ENCODE results near the gene EVA1C. TPM values are rescaled to one million over a fixed set of nuclear protein-coding genes. Genes with fewer than 3 reads are reported as not detected.
A peak's percentile ranks its signal among the peaks of the same experiment; 100 is the strongest.

The EVA1C gene
- total and polyA plus RNA-seq, 2 experiments from 2014 or later: 2.2 to 3.4 TPM

DNA sequence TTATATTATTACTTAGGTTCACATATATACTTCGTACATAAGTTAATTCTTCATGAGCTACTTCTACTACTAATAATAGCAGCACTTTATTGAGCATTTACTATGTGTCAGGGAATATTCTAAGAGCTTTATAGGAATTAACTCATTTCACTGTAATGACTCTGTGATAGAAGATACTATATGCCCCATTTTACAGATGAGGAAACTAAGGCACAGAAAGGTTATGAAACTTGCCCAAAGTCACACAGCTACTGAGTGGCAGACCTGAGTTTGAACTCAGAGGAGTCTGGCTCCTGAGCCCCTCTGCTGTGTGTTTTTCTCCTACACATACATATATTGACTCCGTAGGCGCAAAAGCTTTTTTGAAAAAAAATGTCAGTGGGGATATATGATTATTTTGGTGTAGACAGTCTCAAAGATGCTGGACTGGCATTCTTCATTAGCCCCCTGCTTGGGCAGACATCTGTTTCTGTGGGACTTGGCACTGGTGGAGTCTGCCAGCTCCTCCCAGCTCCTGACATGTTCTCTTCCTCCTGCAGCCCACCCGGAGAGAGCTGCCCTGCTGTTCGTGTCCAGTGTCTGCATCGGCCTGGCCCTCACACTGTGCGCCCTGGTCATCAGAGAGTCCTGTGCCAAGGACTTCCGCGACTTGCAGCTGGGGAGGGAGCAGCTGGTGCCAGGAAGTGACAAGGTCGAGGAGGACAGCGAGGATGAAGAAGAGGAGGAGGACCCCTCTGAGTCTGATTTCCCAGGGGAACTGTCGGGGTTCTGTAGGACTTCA, 102.0 kb downstream of the EVA1C start:
- no peaks in the 10 kb centered on the region for H3K4me1 ChIP-seq (ENCODE audit: insufficient read depth)
- no peak overlapping the region for H3K4me2 ChIP-seq
- no peak overlapping the region for H3K27ac ChIP-seq
- no peaks in the 10 kb centered on the region for H3K36me3 ChIP-seq (replicated peaks; ENCODE audit: insufficient read depth, low read depth)
- no peaks in the 10 kb centered on the region for H3K9me3 ChIP-seq (ENCODE audit: low read depth)
- no peak for DNase-seq (ENCODE audit: low spot score)
- H3K9me2 ChIP-seq (replicated peaks; ENCODE audit: insufficient read depth): no peaks in the 10 kb centered on the region
- no peak overlapping the region for H2AFZ ChIP-seq
- H4K20me1 ChIP-seq (ENCODE audit: insufficient read depth, poor library complexity, severe bottlenecking): no peaks in the 10 kb centered on the region
- H3K27me3 ChIP-seq: no peaks in the 10 kb centered on the region
- no peaks in the 10 kb centered on the region for H3K79me2 ChIP-seq
- WGBS (ENCODE audit: low lambda C conversion rate, missing lambda C conversion rate): 82% methylated on average over 12 of the region's 12 CpGs
- TF ChIP-seq, protein P1, sequence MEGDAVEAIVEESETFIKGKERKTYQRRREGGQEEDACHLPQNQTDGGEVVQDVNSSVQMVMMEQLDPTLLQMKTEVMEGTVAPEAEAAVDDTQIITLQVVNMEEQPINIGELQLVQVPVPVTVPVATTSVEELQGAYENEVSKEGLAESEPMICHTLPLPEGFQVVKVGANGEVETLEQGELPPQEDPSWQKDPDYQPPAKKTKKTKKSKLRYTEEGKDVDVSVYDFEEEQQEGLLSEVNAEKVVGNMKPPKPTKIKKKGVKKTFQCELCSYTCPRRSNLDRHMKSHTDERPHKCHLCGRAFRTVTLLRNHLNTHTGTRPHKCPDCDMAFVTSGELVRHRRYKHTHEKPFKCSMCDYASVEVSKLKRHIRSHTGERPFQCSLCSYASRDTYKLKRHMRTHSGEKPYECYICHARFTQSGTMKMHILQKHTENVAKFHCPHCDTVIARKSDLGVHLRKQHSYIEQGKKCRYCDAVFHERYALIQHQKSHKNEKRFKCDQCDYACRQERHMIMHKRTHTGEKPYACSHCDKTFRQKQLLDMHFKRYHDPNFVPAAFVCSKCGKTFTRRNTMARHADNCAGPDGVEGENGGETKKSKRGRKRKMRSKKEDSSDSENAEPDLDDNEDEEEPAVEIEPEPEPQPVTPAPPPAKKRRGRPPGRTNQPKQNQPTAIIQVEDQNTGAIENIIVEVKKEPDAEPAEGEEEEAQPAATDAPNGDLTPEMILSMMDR (IDR thresholded peaks at IDR 0.05; ENCODE audit: poor library complexity): no peak
- no peak for TF ChIP-seq EZH2 (IDR thresholded peaks at IDR 0.05; ENCODE audit: borderline replicate concordance)
- TF ChIP-seq EZH2phosphoT487 (IDR thresholded peaks at IDR 0.05; ENCODE audit: low read depth, severe bottlenecking, unreplicated experiment): no peak
- H3K4me3 ChIP-seq: no peak overlapping the region

DNA sequence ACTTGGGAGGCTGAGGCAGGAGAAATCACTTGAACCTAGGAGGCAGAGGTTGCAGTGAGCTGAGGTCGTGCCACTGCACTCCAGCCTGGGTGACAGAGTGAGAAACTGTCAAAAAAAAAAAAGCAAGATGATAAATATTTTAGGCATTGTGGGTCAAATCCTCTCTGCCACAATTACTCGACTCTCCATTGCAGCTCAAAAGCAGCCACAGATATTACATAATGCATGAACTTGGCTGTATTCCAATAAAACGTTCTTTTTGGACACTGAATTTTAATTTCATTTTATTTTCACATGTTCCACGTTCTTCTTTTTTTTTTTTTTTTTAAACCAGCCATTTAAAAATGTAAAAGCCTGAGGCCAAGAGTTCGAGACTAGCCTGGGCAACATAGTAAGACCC, 103.4 kb downstream of the EVA1C start:
- no peak for TF ChIP-seq EZH2 (IDR thresholded peaks at IDR 0.05; ENCODE audit: borderline replicate concordance)
- TF ChIP-seq, protein P1 (IDR thresholded peaks at IDR 0.05; ENCODE audit: poor library complexity): no peak
- no peak for TF ChIP-seq EZH2phosphoT487 (IDR thresholded peaks at IDR 0.05; ENCODE audit: low read depth, severe bottlenecking, unreplicated experiment)
- Histone ChIP-seq H3K27ac (no peak overlapping the region), H2AFZ (no peak overlapping the region), H3K27me3 (no peaks in the 10 kb centered on the region), H3K36me3 (replicated peaks; ENCODE audit: insufficient read depth, low read depth) (no peaks in the 10 kb centered on the region), H3K4me3 (no peak overlapping the region), H3K4me1 (ENCODE audit: insufficient read depth) (no peaks in the 10 kb centered on the region), H3K4me2 (no peak overlapping the region), H3K9me2 (replicated peaks; ENCODE audit: insufficient read depth) (no peaks in the 10 kb centered on the region), H3K9me3 (ENCODE audit: low read depth) (no peaks in the 10 kb centered on the region), H3K79me2 (no peaks in the 10 kb centered on the region), H4K20me1 (ENCODE audit: insufficient read depth, poor library complexity, severe bottlenecking) (no peaks in the 10 kb centered on the region)
- whole genome bisulfite sequencing (ENCODE audit: low lambda C conversion rate, missing lambda C conversion rate): 80% methylated on average over 5 of the region's 5 CpGs
- no peak for DNase-seq (ENCODE audit: low spot score)

DNA sequence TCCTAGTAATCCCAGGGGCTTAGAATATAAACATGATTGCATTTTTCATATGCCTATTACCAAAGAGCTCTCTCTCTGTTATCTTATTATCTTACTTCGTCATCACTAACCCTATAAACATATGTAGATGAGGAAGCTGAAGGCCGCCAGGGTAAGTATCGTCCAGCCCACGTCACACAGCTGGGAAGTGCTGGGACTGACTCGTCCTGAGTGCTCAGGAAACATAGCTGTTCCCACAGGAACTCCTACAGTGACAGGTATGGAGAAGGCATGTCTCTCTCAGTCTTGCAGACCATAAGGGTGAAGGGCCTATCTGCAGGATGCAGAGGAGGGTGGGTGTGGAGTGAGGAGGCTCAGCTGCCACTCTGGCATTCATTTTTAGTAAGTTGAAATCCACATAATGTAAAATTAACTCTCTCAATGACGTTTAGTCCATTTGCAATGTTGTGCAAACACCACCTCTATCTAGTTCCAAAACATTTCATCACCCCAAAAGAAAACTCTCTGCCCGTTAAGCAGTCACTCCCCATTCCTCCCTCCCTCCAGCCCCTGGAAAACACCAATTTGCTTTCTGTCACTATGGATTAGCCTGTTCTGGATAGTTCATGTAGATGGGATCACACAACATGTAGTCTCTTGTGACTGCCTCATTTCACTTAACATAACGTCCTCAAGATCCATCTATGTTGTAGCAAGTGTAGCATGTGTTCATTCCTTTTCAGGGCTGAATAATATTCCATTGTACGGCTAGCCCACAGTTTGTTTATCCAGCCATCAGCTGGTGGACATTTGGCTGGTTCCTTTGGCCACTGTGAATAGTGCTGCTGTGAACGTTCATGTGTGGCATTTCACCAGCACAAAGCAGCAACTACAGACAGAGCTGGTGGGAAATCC, 104.5 kb downstream of the EVA1C start:
- WGBS (ENCODE audit: low lambda C conversion rate, missing lambda C conversion rate): 57% methylated on average over 10 of the region's 10 CpGs
- no peak overlapping the region for H2AFZ ChIP-seq

More for the DNA sequence above, 104.5 kb downstream of the EVA1C start:
- TF ChIP-seq EZH2phosphoT487 (IDR thresholded peaks at IDR 0.05; ENCODE audit: low read depth, severe bottlenecking, unreplicated experiment) (no peak), EZH2 (IDR thresholded peaks at IDR 0.05; ENCODE audit: borderline replicate concordance) (no peak)
- TF ChIP-seq, protein P1 (IDR thresholded peaks at IDR 0.05; ENCODE audit: poor library complexity): no peak
- Histone ChIP-seq H3K79me2 (no peaks in the 10 kb centered on the region), H3K4me3 (no peak overlapping the region), H3K36me3 (replicated peaks; ENCODE audit: insufficient read depth, low read depth) (no peaks in the 10 kb centered on the region), H3K9me3 (ENCODE audit: low read depth) (no peaks in the 10 kb centered on the region), H3K9me2 (replicated peaks; ENCODE audit: insufficient read depth) (no peaks in the 10 kb centered on the region), H3K27me3 (no peaks in the 10 kb centered on the region), H4K20me1 (ENCODE audit: insufficient read depth, poor library complexity, severe bottlenecking) (no peaks in the 10 kb centered on the region), H3K27ac (peak overlapping the region; percentile 37), H3K4me2 (no peak overlapping the region), H3K4me1 (ENCODE audit: insufficient read depth) (no peaks in the 10 kb centered on the region)
- DNase-seq (ENCODE audit: low spot score): peak; percentile 28
